Loucy (cell line): ENCODE measurements around the gene NEIL3.
A peak's percentile ranks its signal among the peaks of the same experiment; 100 is the strongest.

Experiments used
- H2AFZ ChIP-seq: fragments of 200-600 bp; sonication (generic); 2 replicates; pipeline ENCODE4 v1.6.0; 2016; ENCODE audit warnings: antibody characterized with exemption, mild to moderate bottlenecking, low read length, moderate library complexity
- H3F3A ChIP-seq: fragments of 200-600 bp; 2 replicates; pipeline ENCODE4 v1.6.0; 2016; ENCODE audit warnings: antibody characterized with exemption, low read depth, mild to moderate bottlenecking
- H3K27me3 ChIP-seq: fragments of 200-600 bp; sonication (generic); 2 replicates; pipeline ENCODE4 v1.6.1; 2014; ENCODE audit warnings: low read length, mild to moderate bottlenecking; ENCODE audit not compliant: insufficient read depth, poor library complexity, severe bottlenecking
- H3K36me3 ChIP-seq: fragments of 200-600 bp; sonication (generic); 2 replicates; pipeline ENCODE4 v1.6.1; 2016; ENCODE audit warnings: low read length; ENCODE audit not compliant: insufficient read depth
- H3K4me1 ChIP-seq: fragments of 200-600 bp; sonication (generic); 2 replicates; pipeline ENCODE4 v1.5.1; 2014; ENCODE audit warnings: low read length, mild to moderate bottlenecking; ENCODE audit not compliant: insufficient read depth, poor library complexity, severe bottlenecking
- H3K4me2 ChIP-seq: fragments of 200-600 bp; sonication (generic); 2 replicates; pipeline ENCODE4 v1.6.0; 2014; ENCODE audit warnings: antibody characterized with exemption, low read length, low read depth, mild to moderate bottlenecking; ENCODE audit not compliant: poor library complexity, severe bottlenecking
- H3K4me3 ChIP-seq: fragments of 200-600 bp; sonication (generic); 2 replicates; pipeline ENCODE4 v1.5.1; 2014; ENCODE audit warnings: low read length, mild to moderate bottlenecking, mixed read lengths; ENCODE audit not compliant: poor library complexity, severe bottlenecking
- H3K79me2 ChIP-seq: fragments of 200-600 bp; sonication (generic); 2 replicates; pipeline ENCODE4 v1.6.1; 2014; ENCODE audit warnings: low read length; ENCODE audit not compliant: insufficient read depth
- H3K9ac ChIP-seq: fragments of 200-600 bp; sonication (generic); 2 replicates; pipeline ENCODE4 v1.6.0; 2014; ENCODE audit warnings: mild to moderate bottlenecking, low read depth, low read length, moderate library complexity; ENCODE audit not compliant: poor library complexity, severe bottlenecking
- H3K9me2 ChIP-seq: fragments of 200-600 bp; sonication (generic); replicated peaks from 2 replicates; pipeline ENCODE4 v1.6.1; 2016; ENCODE audit warnings: low read depth, low read length, mixed read lengths
- H3K9me3 ChIP-seq: fragments of 200-600 bp; sonication (generic); 2 replicates; pipeline ENCODE4 v1.6.1; 2014; ENCODE audit warnings: mild to moderate bottlenecking, antibody characterized with exemption, low read length, low read depth; ENCODE audit not compliant: insufficient read depth
- H4K20me1 ChIP-seq: fragments of 200-600 bp; sonication (generic); 2 replicates; pipeline ENCODE4 v1.6.0; 2014; ENCODE audit warnings: antibody characterized with exemption, low read length, mild to moderate bottlenecking; ENCODE audit not compliant: insufficient read depth, poor library complexity, severe bottlenecking
- CTCF ChIP-seq: fragments of 200-600 bp; sonication (generic); conservative IDR thresholded peaks from 2 replicates; pipeline ENCODE4 v1.5.1; 2014; ENCODE audit warnings: mild to moderate bottlenecking, antibody characterized with exemption, low read length
- EZH2phosphoT487 ChIP-seq: fragments of 200-600 bp; IDR thresholded peaks from 2 replicates; pipeline ENCODE4 v1.6.1; 2018; ENCODE audit warnings: antibody characterized with exemption, mild to moderate bottlenecking, moderate library complexity, borderline replicate concordance

Gene NEIL3

GRCh38 chr4:177287255-177287654, 22.4 kb upstream of the NEIL3 start:
- TF ChIP-seq CTCF (no peak), EZH2phosphoT487 (no peak)

DNA sequence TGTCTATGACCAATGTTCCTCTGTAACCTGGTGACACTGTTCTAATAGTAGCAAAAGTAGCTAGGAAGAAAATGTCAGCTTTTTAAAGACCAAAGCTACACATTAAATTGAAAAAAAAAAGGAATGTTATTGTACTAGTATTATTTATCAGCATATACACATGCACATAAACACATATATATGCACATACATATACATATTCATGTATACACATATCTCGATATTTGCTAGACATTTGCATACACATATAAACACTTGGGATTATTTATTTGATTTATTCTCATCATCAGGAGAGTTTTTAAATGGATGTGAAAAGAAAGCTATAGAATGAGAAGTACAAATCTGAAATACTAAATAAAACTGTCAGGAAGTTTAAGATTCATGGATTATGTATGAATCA, 21.3 kb upstream of the NEIL3 start:
- Histone ChIP-seq H3K9me3 (no peaks in the 10 kb centered on the region), H3K9me2 (no peaks in the 10 kb centered on the region), H3K79me2 (no peaks in the 10 kb centered on the region), H3K4me2 (no peak overlapping the region), H3F3A (no peaks in the 10 kb centered on the region), H3K9ac (no peak overlapping the region), H3K4me3 (no peak overlapping the region), H3K36me3 (no peaks in the 10 kb centered on the region), H3K27me3 (no peaks in the 10 kb centered on the region), H3K4me1 (no peaks in the 10 kb centered on the region), H4K20me1 (no peaks in the 10 kb centered on the region), H2AFZ (no peak overlapping the region)
- TF ChIP-seq EZH2phosphoT487 (no peak), CTCF (no peak)

More at GRCh38 chr4:177287255-177287654, 22.4 kb upstream of the NEIL3 start:
- Histone ChIP-seq H3K9me2 (no peaks in the 10 kb centered on the region), H2AFZ (peak overlapping the region; percentile 42; the same call in 1 of the 2 replicates), H3K9me3 (no peaks in the 10 kb centered on the region), H3K4me2 (no peak overlapping the region), H3K36me3 (no peaks in the 10 kb centered on the region), H3K9ac (no peak overlapping the region), H3K4me1 (peaks cover 1% of the 10 kb centered on the region), H3K4me3 (no peak overlapping the region), H4K20me1 (no peaks in the 10 kb centered on the region), H3K27me3 (no peaks in the 10 kb centered on the region), H3K79me2 (no peaks in the 10 kb centered on the region), H3F3A (no peaks in the 10 kb centered on the region)

DNA sequence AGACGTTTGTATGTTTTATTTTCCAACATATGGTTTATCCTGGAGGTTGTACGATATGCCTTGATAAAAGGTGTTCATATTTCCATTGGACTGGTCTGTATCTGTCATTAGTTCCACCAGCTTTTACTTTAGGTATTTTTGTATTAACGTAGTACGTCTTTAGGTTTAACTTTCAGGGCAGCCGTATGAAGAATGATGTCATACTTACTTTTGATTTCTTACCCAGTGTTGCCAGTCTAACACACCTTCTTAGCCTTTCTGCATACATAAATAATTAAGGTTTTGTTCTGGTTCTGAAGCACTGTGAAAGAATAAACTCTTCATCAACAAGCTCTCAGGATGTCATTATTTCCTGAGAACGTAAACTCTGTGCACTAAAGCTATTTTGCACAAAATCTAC, 18.9 kb upstream of the NEIL3 start:
- Histone ChIP-seq H4K20me1 (no peaks in the 10 kb centered on the region), H3K4me2 (no peak overlapping the region), H3F3A (no peaks in the 10 kb centered on the region), H3K9ac (no peak overlapping the region), H3K36me3 (no peaks in the 10 kb centered on the region), H3K9me2 (no peaks in the 10 kb centered on the region), H3K9me3 (no peaks in the 10 kb centered on the region), H3K79me2 (no peaks in the 10 kb centered on the region), H3K4me3 (no peak overlapping the region), H3K27me3 (no peaks in the 10 kb centered on the region), H3K4me1 (no peaks in the 10 kb centered on the region), H2AFZ (no peak overlapping the region)
- TF ChIP-seq CTCF (no peak), EZH2phosphoT487 (no peak)
